ENCODE measurements around the gene CA7.

CA7 gene

DNA sequence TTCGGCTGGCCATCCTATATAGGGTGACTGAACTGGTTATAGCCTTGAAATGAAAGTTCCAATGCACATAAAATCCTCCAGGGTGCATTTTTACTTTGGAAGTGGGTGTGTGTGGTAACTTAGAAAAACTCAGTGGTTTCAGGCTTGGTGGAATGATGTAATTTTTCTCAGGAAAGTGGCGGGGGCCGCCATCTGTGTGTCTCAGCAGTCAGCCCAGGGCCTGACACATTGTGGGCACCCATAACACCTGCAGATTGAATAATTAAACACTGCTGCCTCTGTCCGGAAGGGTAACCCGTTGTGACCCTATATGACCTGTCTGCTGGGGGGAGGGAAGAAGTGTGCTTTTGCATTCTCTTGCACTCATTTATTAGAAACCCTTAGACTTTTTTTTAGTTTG, 33.9 kb downstream of the CA7 start:
- Histone ChIP-seq H3F3A (ENCODE audit: insufficient read depth, low read length) (peaks cover 41% of the 10 kb centered on the region), H3K4me1 (ENCODE audit: low read length) (peaks cover 37% of the 10 kb centered on the region), H3K4me2 (ENCODE audit: low read depth, low read length) (peak overlapping the region; percentile 68), H3K9me2 (replicated peaks; ENCODE audit: insufficient read depth, low read length) (no peaks in the 10 kb centered on the region), H3K27ac (ENCODE audit: low read length) (peak overlapping the region; percentile 61; the same call in 1 of the 2 replicates), H3K36me3 (replicated peaks; ENCODE audit: insufficient read depth, low read length) (no peaks in the 10 kb centered on the region), H3K9ac (ENCODE audit: low read length) (peak overlapping the region; percentile 9; the same call in 1 of the 2 replicates), H4K20me1 (ENCODE audit: insufficient read depth, low read length) (no peaks in the 10 kb centered on the region), H2AFZ (ENCODE audit: low read length) (no peak overlapping the region), H3K4me3 (ENCODE audit: low read length) (peak overlapping the region; percentile 35), H3K9me3 (replicated peaks; ENCODE audit: insufficient read depth, low read length) (no peaks in the 10 kb centered on the region), H3K27me3 (replicated peaks; ENCODE audit: insufficient read depth, low read length) (no peaks in the 10 kb centered on the region), H3K79me2 (ENCODE audit: low read length) (peaks cover 22% of the 10 kb centered on the region)
- DNase-seq: peak; percentile 95
- TF ChIP-seq, protein P1, sequence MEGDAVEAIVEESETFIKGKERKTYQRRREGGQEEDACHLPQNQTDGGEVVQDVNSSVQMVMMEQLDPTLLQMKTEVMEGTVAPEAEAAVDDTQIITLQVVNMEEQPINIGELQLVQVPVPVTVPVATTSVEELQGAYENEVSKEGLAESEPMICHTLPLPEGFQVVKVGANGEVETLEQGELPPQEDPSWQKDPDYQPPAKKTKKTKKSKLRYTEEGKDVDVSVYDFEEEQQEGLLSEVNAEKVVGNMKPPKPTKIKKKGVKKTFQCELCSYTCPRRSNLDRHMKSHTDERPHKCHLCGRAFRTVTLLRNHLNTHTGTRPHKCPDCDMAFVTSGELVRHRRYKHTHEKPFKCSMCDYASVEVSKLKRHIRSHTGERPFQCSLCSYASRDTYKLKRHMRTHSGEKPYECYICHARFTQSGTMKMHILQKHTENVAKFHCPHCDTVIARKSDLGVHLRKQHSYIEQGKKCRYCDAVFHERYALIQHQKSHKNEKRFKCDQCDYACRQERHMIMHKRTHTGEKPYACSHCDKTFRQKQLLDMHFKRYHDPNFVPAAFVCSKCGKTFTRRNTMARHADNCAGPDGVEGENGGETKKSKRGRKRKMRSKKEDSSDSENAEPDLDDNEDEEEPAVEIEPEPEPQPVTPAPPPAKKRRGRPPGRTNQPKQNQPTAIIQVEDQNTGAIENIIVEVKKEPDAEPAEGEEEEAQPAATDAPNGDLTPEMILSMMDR (IDR thresholded peaks at IDR 0.05; ENCODE audit: low read length): no peak
- TF ChIP-seq EZH2 (optimal IDR thresholded peaks at IDR 0.05; ENCODE audit: low read depth, low read length) (no peak), EZH2phosphoT487 (IDR thresholded peaks at IDR 0.05; ENCODE audit: low read length) (no peak)

DNA sequence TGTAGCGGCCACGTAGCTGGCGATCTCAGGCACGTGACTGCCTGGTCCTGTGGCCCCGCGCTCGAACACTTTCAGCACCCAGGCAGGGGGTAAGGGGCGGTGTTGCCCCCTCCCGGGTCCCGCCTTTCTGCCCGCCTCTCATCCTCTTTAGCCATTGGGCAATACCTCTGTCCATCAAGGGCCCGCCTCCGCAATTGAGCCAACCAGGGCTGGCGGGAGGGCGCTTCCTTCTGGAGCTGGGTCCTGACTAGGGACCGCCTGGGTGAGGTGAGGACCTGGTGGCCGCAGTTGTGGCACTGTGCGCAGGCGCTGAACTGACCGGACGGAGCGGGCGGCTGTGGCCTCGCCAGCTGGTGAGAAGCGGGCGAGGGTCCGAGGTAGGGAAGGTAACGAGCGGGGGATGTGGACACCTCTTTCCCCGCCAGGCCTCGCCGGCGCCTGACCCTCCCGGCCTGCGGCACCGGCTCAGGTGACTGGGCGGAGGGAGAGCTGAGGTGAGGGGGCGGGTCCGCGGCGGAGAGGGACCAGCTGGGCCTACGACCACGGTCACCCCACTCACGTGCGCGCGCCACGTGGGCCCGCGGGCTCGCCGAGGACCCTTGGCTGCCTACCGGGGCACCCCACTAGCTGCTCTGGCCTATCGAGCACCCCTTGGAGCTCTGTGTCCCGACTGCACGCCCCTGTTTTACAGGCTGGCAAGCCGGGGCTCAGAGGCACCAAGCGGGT, 36.2 kb downstream of the CA7 start, which contains the start of gene PDP2:
Gene PDP2, plus strand, starts transcription at position 228 of the 726 bp plus-strand sequence. CDS start 3,770 bp downstream, outside the sequence.
- TF ChIP-seq EZH2 (optimal IDR thresholded peaks at IDR 0.05; ENCODE audit: low read depth, low read length) (no peak), EZH2phosphoT487 (IDR thresholded peaks at IDR 0.05; ENCODE audit: low read length) (no peak)
- TF ChIP-seq, protein P1 (IDR thresholded peaks at IDR 0.05; ENCODE audit: low read length): no peak
- Histone ChIP-seq H4K20me1 (ENCODE audit: insufficient read depth, low read length) (0 out of 2 replicates have a peak, but pooled peaks cover 4% of the 10 kb centered on the region), H2AFZ (ENCODE audit: low read length) (peak within 1 kb of the TSS; percentile 78), H3F3A (ENCODE audit: insufficient read depth, low read length) (peaks cover 22% of the 10 kb centered on the region), H3K4me2 (ENCODE audit: low read depth, low read length) (peak within 1 kb of the TSS; percentile 77), H3K36me3 (replicated peaks; ENCODE audit: insufficient read depth, low read length) (peaks cover 4% of the 10 kb centered on the region), H3K9me2 (replicated peaks; ENCODE audit: insufficient read depth, low read length) (no peaks in the 10 kb centered on the region), H3K27ac (ENCODE audit: low read length) (peak within 1 kb of the TSS; percentile 19; the same call in 1 of the 2 replicates), H3K27me3 (replicated peaks; ENCODE audit: insufficient read depth, low read length) (no peaks in the 10 kb centered on the region), H3K9me3 (replicated peaks; ENCODE audit: insufficient read depth, low read length) (no peaks in the 10 kb centered on the region), H3K4me1 (ENCODE audit: low read length) (peaks cover 27% of the 10 kb centered on the region), H3K4me3 (ENCODE audit: low read length) (peak within 1 kb of the TSS; percentile 100), H3K9ac (ENCODE audit: low read length) (peak within 1 kb of the TSS; percentile 87), H3K79me2 (ENCODE audit: low read length) (peaks cover 35% of the 10 kb centered on the region)
- DNase-seq: peak; percentile 97

DNA sequence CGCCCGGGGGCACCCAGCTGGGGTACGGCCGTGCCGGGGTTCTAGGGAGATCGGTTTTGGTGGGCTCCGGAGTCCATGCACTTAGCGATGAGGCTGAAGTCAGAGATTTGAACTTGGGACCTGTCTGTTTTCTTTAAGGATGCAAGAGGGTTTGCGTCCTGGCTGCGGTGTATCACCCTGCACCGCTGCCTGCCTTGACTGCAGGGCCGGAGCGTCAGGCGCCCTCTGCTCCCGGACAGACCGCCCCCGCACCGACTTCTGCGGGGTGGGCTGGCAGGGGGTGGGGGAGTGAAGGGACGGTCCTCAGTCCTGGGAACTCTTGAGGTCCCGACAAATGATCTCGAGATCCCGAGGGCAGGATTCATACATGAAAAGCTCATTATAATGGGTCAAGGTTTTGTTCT, 36.8 kb downstream of the CA7 start:
- Histone ChIP-seq H3F3A (ENCODE audit: insufficient read depth, low read length) (peaks cover 16% of the 10 kb centered on the region), H3K9me2 (replicated peaks; ENCODE audit: insufficient read depth, low read length) (no peaks in the 10 kb centered on the region), H3K79me2 (ENCODE audit: low read length) (peaks cover 38% of the 10 kb centered on the region), H3K36me3 (replicated peaks; ENCODE audit: insufficient read depth, low read length) (peaks cover 6% of the 10 kb centered on the region), H3K4me2 (ENCODE audit: low read depth, low read length) (peak overlapping the region; percentile 77), H2AFZ (ENCODE audit: low read length) (peak overlapping the region; percentile 78), H3K27ac (ENCODE audit: low read length) (peak overlapping the region; percentile 19; the same call in 1 of the 2 replicates), H3K4me3 (ENCODE audit: low read length) (peak overlapping the region; percentile 100), H4K20me1 (ENCODE audit: insufficient read depth, low read length) (0 out of 2 replicates have a peak, but pooled peaks cover 4% of the 10 kb centered on the region), H3K27me3 (replicated peaks; ENCODE audit: insufficient read depth, low read length) (no peaks in the 10 kb centered on the region), H3K9ac (ENCODE audit: low read length) (peak overlapping the region; percentile 87), H3K9me3 (replicated peaks; ENCODE audit: insufficient read depth, low read length) (no peaks in the 10 kb centered on the region), H3K4me1 (ENCODE audit: low read length) (peaks cover 26% of the 10 kb centered on the region)
- TF ChIP-seq, protein P1 (IDR thresholded peaks at IDR 0.05; ENCODE audit: low read length): no peak
- no peak for TF ChIP-seq EZH2 (optimal IDR thresholded peaks at IDR 0.05; ENCODE audit: low read depth, low read length)
- TF ChIP-seq EZH2phosphoT487 (IDR thresholded peaks at IDR 0.05; ENCODE audit: low read length): no peak
- DNase-seq: no peak
